Esophagus squamous epithelium (tissue), 4 donors: ENCODE data around the gene GPX2.

ENCODE experiments used
- CTCF ChIP-seq, 6 experiments: fragments of 450-650 bp in 4 of 6; fragments of 200-600 bp in 2 of 6; sonication (generic) in 2 of 6; IDR thresholded peaks; one replicate each; pipeline ENCODE4 v1.5.1; 2016 to 2019; ENCODE audit warnings: antibody characterized with exemption in 6 of 6, mild to moderate bottlenecking in 4 of 6, moderate library complexity in 4 of 6
- POLR2A ChIP-seq, 4 donors: fragments of 450-650 bp; IDR thresholded peaks; one replicate each; pipeline ENCODE4 v1.6.1; 2017; ENCODE audit warnings: antibody characterized with exemption in 4 of 4, mild to moderate bottlenecking in 4 of 4, moderate library complexity in 3 of 4

DNA sequence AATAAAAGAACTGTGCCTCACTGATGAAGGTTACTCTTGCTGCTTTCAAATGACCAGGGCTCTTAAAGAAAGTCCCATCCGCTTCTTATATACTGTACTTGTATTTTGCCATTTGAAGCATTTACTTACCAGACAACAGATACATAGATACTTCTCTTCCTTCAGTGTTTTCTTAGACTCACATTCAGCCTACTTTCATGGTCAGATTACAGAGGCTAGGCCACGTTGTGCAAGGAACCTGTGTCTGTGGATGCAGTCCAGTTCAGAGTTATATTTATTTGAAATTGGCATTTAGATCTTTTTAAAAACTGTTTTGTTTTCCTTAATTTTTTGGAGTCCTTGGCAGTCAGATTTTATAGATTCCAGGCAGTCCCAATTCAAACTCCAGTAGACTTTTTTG, 22.1 kb downstream of the GPX2 start:
- TF ChIP-seq POLR2A (IDR thresholded peaks at IDR 0.05) (no peak), CTCF (IDR thresholded peaks at IDR 0.05) (no peak)
